H1 (cell line): Measurements from ENCODE around the gene DCXR. TPM values are rescaled to one million over a fixed set of nuclear protein-coding genes. Genes with fewer than 3 reads are reported as not detected.

Experiments used
- ASH2L ChIP-seq: fragments of 200-600, 300-600 bp; sonication (generic); IDR thresholded peaks from one replicate; pipeline ENCODE4 v1.7.1; 2017; ENCODE audit warnings: low read length
- BACH1 ChIP-seq: IDR thresholded peaks from 2 replicates; pipeline ENCODE4 v1.6.1; 2012; ENCODE audit warnings: low read length, improper control_type of control experiment
- CBX8 ChIP-seq: fragments of 300-800, 300-1000 bp; sonication (generic); IDR thresholded peaks from 2 replicates; pipeline ENCODE4 v1.7.1; 2016; ENCODE audit warnings: low read depth, low read length, borderline replicate concordance
- CEBPB ChIP-seq: IDR thresholded peaks from 2 replicates; pipeline ENCODE4 v1.6.1; 2012; ENCODE audit warnings: low read depth, low read length
- CTCF ChIP-seq, 3 experiments: IDR thresholded peaks; 1 replicate in 2 of 3; 2 replicates in 1 of 3; pipeline versions ENCODE4 v1.5.1 to v1.6.1; 2011; ENCODE audit warnings: low read length in 3 of 3, mild to moderate bottlenecking in 3 of 3, inconsistent platforms in 2 of 3, low read depth in 1 of 3, moderate library complexity in 1 of 3; ENCODE audit not compliant: insufficient read depth in 1 of 3; ENCODE audit errors: control extremely low read depth in 1 of 3
- E2F6 ChIP-seq: IDR thresholded peaks from 2 replicates; pipeline ENCODE4 v1.6.1; 2012; ENCODE audit warnings: inconsistent platforms
- FOSL1 ChIP-seq: IDR thresholded peaks from 2 replicates; pipeline ENCODE4 v1.6.1; 2011; ENCODE audit warnings: mild to moderate bottlenecking, low read depth, low read length, moderate library complexity; ENCODE audit not compliant: insufficient read depth
- HDAC2 ChIP-seq, 2 experiments: fragments of 300-600 bp in 1 of 2; sonication (generic) in 1 of 2; IDR thresholded peaks; 2 replicates each; pipeline ENCODE4 v1.6.1; 2011 to 2012; ENCODE audit warnings: low read depth in 2 of 2, low read length in 2 of 2, mild to moderate bottlenecking in 2 of 2, moderate library complexity in 2 of 2, borderline replicate concordance in 1 of 2, inconsistent platforms in 1 of 2
- JUN ChIP-seq: IDR thresholded peaks from 2 replicates; pipeline ENCODE4 v1.6.1; 2011; ENCODE audit warnings: low read depth, mild to moderate bottlenecking, improper control_type of control experiment, low read length
- KDM4A ChIP-seq: IDR thresholded peaks from one replicate; pipeline ENCODE4 v1.7.1; 2012; ENCODE audit warnings: low read depth, mild to moderate bottlenecking, moderate library complexity, low read length, inconsistent platforms; ENCODE audit not compliant: severe bottlenecking
- NANOG ChIP-seq: IDR thresholded peaks from 2 replicates; pipeline ENCODE4 v1.6.1; 2011; ENCODE audit warnings: low read length, low read depth, mild to moderate bottlenecking, inconsistent platforms; ENCODE audit not compliant: insufficient read depth, poor library complexity, severe bottlenecking
- RNF2 ChIP-seq: fragments of 200-900, 300-1000 bp; sonication (generic); IDR thresholded peaks from 2 replicates; pipeline ENCODE4 v1.7.1; 2016; ENCODE audit warnings: borderline replicate concordance, low read depth, mild to moderate bottlenecking, antibody characterized with exemption, low read length; ENCODE audit not compliant: poor library complexity, severe bottlenecking; ENCODE audit errors: missing control alignments
- SP1 ChIP-seq: IDR thresholded peaks from 2 replicates; pipeline ENCODE4 v1.6.1; 2011; ENCODE audit warnings: low read depth, low read length
- SP4 ChIP-seq: IDR thresholded peaks from 2 replicates; pipeline ENCODE4 v1.6.1; 2012; ENCODE audit warnings: low read length, inconsistent platforms
- TBP ChIP-seq: IDR thresholded peaks from 2 replicates; pipeline ENCODE4 v1.6.1; 2011; ENCODE audit warnings: low read depth, low read length, improper control_type of control experiment
- YY1 ChIP-seq: IDR thresholded peaks from 2 replicates; pipeline ENCODE4 v1.6.1; 2011; ENCODE audit warnings: low read depth, mild to moderate bottlenecking, low read length
- polyA plus RNA-seq, 7 experiments: library from polyadenylated mRNA; depleted of rRNA in 3 of 7; stranded (reverse) in 5 of 7; unstranded in 2 of 7; fragments of >200 nt in 5 of 7; fragments of 200-250 nt in 2 of 7; gene quantifications; 1 replicate in 5 of 7; 2 replicates in 1 of 7; 4 replicates in 1 of 7; pipeline versions ENCODE4 v1.2.1 to v1.2.3, GENCODE V29; 2011 to 2013; ENCODE audit warnings: missing spikeins in 2 of 7, mixed read lengths in 2 of 7
- total RNA-seq: library from RNA; stranded (reverse); fragmentation: NEBNext Ultra II Directional; extraction: Animal tissue kit (Norgen Biotek cat#: 25700); gene quantifications from 2 replicates; pipeline ENCODE4 v1.2.1, GENCODE V29; 2021

The DCXR gene
- total and polyA plus RNA-seq, 2 of the 8 experiments (the other 6 are each of a cell fraction or from before 2014, with no cell fraction given): 96.3 to 212 TPM

- TF ChIP-seq CTCF (IDR thresholded peaks at IDR 0.05; ENCODE audit: control extremely low read depth in 1 of 3, insufficient read depth in 1 of 3, low read depth in 1 of 3, low read length in 3 of 3) (peak; percentile 83 to 94 (median 85)), E2F6 (peak; percentile 42; the same call in 1 of the 2 replicates), BACH1 (peak; percentile 48), ASH2L (no peak), CBX8 (no peak), RNF2 (no peak), CEBPB (no peak), FOSL1 (no peak), YY1 (0 out of 2 replicates have a peak, but pooled peaks have one; percentile 8), JUN (no peak), NANOG (no peak), KDM4A (peak; percentile 52), HDAC2 (IDR thresholded peaks at IDR 0.05; ENCODE audit: borderline replicate concordance in 1 of 2, low read depth in 2 of 2, low read length in 2 of 2) (peak in 1 of 2 experiments; percentile 80; a peak in 1 of 4 replicates), SP4 (peak; percentile 62; the same call in 1 of the 2 replicates), SP1 (peak; percentile 48; the same call in 1 of the 2 replicates), TBP (peak; percentile 67; the same call in 1 of the 2 replicates)
These were observed at the start of gene DCXR (continued) for GRCh38 chr17:82037092-82037888.
